ENCODE measurements around the gene VSIG8.
"Not testable (repeated sequence)": the region's sequence is repeated elsewhere in the genome, so short reads cannot be mapped to it uniquely, and the experiment has no call there.

VSIG8 gene

GRCh38 chr1:159862557-159862956 is at the start of gene VSIG8:
TSS of gene VSIG8 (minus strand) at chr1:159862657. CDS start at chr1:159862521, 136 bp downstream.
- no peak for TF ChIP-seq ZNF274 (IDR thresholded peaks at IDR 0.05; ENCODE audit: low read depth, low read length)
- H3K4me3 ChIP-seq (ENCODE audit: low read length), result no peak within 1 kb of the TSS

GRCh38 chr1:159911326-159912070 is 49.0 kb upstream of the VSIG8 start:
- no peak for TF ChIP-seq ZNF274 (IDR thresholded peaks at IDR 0.05; ENCODE audit: low read depth, low read length)
- no peak overlapping the region for H3K4me3 ChIP-seq (ENCODE audit: low read length)

- TF ChIP-seq ZNF274 (IDR thresholded peaks at IDR 0.05; ENCODE audit: low read depth, low read length), result no peak
- H3K4me3 ChIP-seq (ENCODE audit: low read length), result no peak overlapping the region
Measured at GRCh38 chr1:159908031-159908940, 45.8 kb upstream of the VSIG8 start.

- no peak overlapping the region for H3K4me3 ChIP-seq (ENCODE audit: low read length)
- no peak for TF ChIP-seq ZNF274 (IDR thresholded peaks at IDR 0.05; ENCODE audit: low read depth, low read length)
Measured at GRCh38 chr1:159906960-159907359, 44.5 kb upstream of the VSIG8 start.

GRCh38 chr1:159904036-159904435 is 41.6 kb upstream of the VSIG8 start:
- H3K4me3 ChIP-seq (ENCODE audit: low read length), result not testable (repeated sequence)

GRCh38 chr1:159902541-159902940 is 40.1 kb upstream of the VSIG8 start:
- no peak for TF ChIP-seq ZNF274 (IDR thresholded peaks at IDR 0.05; ENCODE audit: low read depth, low read length)
- H3K4me3 ChIP-seq (ENCODE audit: low read length), result no peak overlapping the region

- no peak overlapping the region for H3K4me3 ChIP-seq (ENCODE audit: low read length)
- TF ChIP-seq ZNF274 (IDR thresholded peaks at IDR 0.05; ENCODE audit: low read depth, low read length), result no peak
Measured at GRCh38 chr1:159900755-159901360, 38.4 kb upstream of the VSIG8 start.

- H3K4me3 ChIP-seq (ENCODE audit: low read length), result no peak within 1 kb of the TSS
- TF ChIP-seq ZNF274 (IDR thresholded peaks at IDR 0.05; ENCODE audit: low read depth, low read length), result no peak
Measured at GRCh38 chr1:159900086-159900680, 37.7 kb upstream of the VSIG8 start, which contains the start of gene CFAP45. TSS of gene CFAP45 (minus strand) at chr1:159900165. CDS start at chr1:159900098, 67 bp downstream.

- not testable (repeated sequence) for H3K4me3 ChIP-seq (ENCODE audit: low read length)
Measured at GRCh38 chr1:159899634-159900033, 37.2 kb upstream of the VSIG8 start.

- no peak overlapping the region for H3K4me3 ChIP-seq (ENCODE audit: low read length)
- TF ChIP-seq ZNF274 (IDR thresholded peaks at IDR 0.05; ENCODE audit: low read depth, low read length), result no peak
Measured at GRCh38 chr1:159898527-159898926, 36.1 kb upstream of the VSIG8 start.

GRCh38 chr1:159897962-159898361 is 35.5 kb upstream of the VSIG8 start:
- no peak overlapping the region for H3K4me3 ChIP-seq (ENCODE audit: low read length)
- TF ChIP-seq ZNF274 (IDR thresholded peaks at IDR 0.05; ENCODE audit: low read depth, low read length), result no peak

GRCh38 chr1:159896546-159896930 is 34.1 kb upstream of the VSIG8 start:
- no peak for TF ChIP-seq ZNF274 (IDR thresholded peaks at IDR 0.05; ENCODE audit: low read depth, low read length)
- H3K4me3 ChIP-seq (ENCODE audit: low read length), result no peak overlapping the region

GRCh38 chr1:159895836-159896545 is 33.5 kb upstream of the VSIG8 start:
- no peak for TF ChIP-seq ZNF274 (IDR thresholded peaks at IDR 0.05; ENCODE audit: low read depth, low read length)
- H3K4me3 ChIP-seq (ENCODE audit: low read length), result no peak overlapping the region

- TF ChIP-seq ZNF274 (IDR thresholded peaks at IDR 0.05; ENCODE audit: low read depth, low read length), result no peak
- no peak overlapping the region for H3K4me3 ChIP-seq (ENCODE audit: low read length)
Measured at GRCh38 chr1:159895286-159895685, 32.8 kb upstream of the VSIG8 start.
